Measurements from ENCODE around the gene MMP13.

Gene MMP13

GRCh38 chr11:102936864-102937509, 18.5 kb downstream of the MMP13 start:
- Histone ChIP-seq H3K36me3 (ENCODE audit: control insufficient read depth in 4 of 4, insufficient read depth in 4 of 4, low read length in 3 of 4) (no peaks in the 10 kb centered on the region), H3K27me3 (replicated peaks in 2 of 5; ENCODE audit: control insufficient read depth in 4 of 5, insufficient read depth in 5 of 5, low read length in 4 of 5) (peaks cover 0 to 6% (median 3%) of the 10 kb centered on the region in 5 experiments), H3K27ac (ENCODE audit: insufficient read depth in 1 of 2, low read depth in 1 of 2, low read length in 2 of 2, poor library complexity in 1 of 2, severe bottlenecking in 2 of 2) (no peak overlapping the region), H3K4me1 (ENCODE audit: control extremely low read depth in 1 of 4, control insufficient read depth in 4 of 4, insufficient read depth in 4 of 4, low read length in 3 of 4) (peaks cover 0 to 2% (median 0%) of the 10 kb centered on the region in 4 experiments), H3K9me3 (ENCODE audit: control extremely low read depth in 1 of 5, control insufficient read depth in 4 of 5, insufficient read depth in 2 of 5, low read depth in 1 of 5, low read length in 4 of 5) (no peaks in the 10 kb centered on the region), H3K4me3 (ENCODE audit: control insufficient read depth in 1 of 7, extremely low read depth in 1 of 7, insufficient read depth in 4 of 7, low read depth in 2 of 7, low read length in 6 of 7) (no peak overlapping the region)
- DNase-seq = no peak
- CTCF ChIA-PET = interaction anchor here (1.0 to 4.2 kb wide), 5 partner anchors 9 to 22 kb away, joined by 3 to 27 read pairs (median 4); no protein-coding TSS in a partner anchor
- WGBS (ENCODE audit: insufficient coverage) = 100% methylated on average over 1 of the region's 6 CpGs
- POLR2A ChIA-PET = no interaction called here

GRCh38 chr11:102935514-102935913, 20.0 kb downstream of the MMP13 start:
- ChIA-PET POLR2A (no interaction called here), CTCF (interaction anchor here (2.5 to 5.5 kb wide), 3 partner anchors 14 to 24 kb away, joined by 11 to 27 read pairs (median 22); no protein-coding TSS in a partner anchor)
- H3K27ac ChIP-seq (ENCODE audit: insufficient read depth in 1 of 2, low read depth in 1 of 2, low read length in 2 of 2, poor library complexity in 1 of 2, severe bottlenecking in 2 of 2) = no peak overlapping the region

GRCh38 chr11:102934735-102935134, 20.8 kb downstream of the MMP13 start:
- no peak for DNase-seq
- no peaks in the 10 kb centered on the region for H3K9me3 ChIP-seq (ENCODE audit: control extremely low read depth in 1 of 5, control insufficient read depth in 4 of 5, insufficient read depth in 2 of 5, low read depth in 1 of 5, low read length in 4 of 5)
- 75% methylated on average over 4 of the region's 4 CpGs for WGBS (ENCODE audit: insufficient coverage)
- H3K4me1 ChIP-seq (ENCODE audit: control extremely low read depth in 1 of 4, control insufficient read depth in 4 of 4, insufficient read depth in 4 of 4, low read length in 3 of 4) = no peaks in the 10 kb centered on the region
- H3K4me3 ChIP-seq (ENCODE audit: control insufficient read depth in 1 of 7, extremely low read depth in 1 of 7, insufficient read depth in 4 of 7, low read depth in 2 of 7, low read length in 6 of 7) = no peak overlapping the region
- ChIA-PET POLR2A (no interaction called here), CTCF (interaction anchor here (2.5 to 5.5 kb wide), 3 partner anchors 13 to 23 kb away, joined by 11 to 27 read pairs (median 22); no protein-coding TSS in a partner anchor)
- no peak overlapping the region for H3K27ac ChIP-seq (ENCODE audit: insufficient read depth in 1 of 2, low read depth in 1 of 2, low read length in 2 of 2, poor library complexity in 1 of 2, severe bottlenecking in 2 of 2)
- H3K36me3 ChIP-seq (ENCODE audit: control insufficient read depth in 4 of 4, insufficient read depth in 4 of 4, low read length in 3 of 4) = no peaks in the 10 kb centered on the region
- H3K27me3 ChIP-seq (replicated peaks in 2 of 5; ENCODE audit: control insufficient read depth in 4 of 5, insufficient read depth in 5 of 5, low read length in 4 of 5) = peaks cover 0 to 12% (median 3%) of the 10 kb centered on the region in 5 experiments

More at GRCh38 chr11:102935514-102935913, 20.0 kb downstream of the MMP13 start:
- no peak for DNase-seq
- WGBS (ENCODE audit: insufficient coverage) = 95% methylated on average over 3 of the region's 3 CpGs
- no peaks in the 10 kb centered on the region for H3K36me3 ChIP-seq (ENCODE audit: control insufficient read depth in 4 of 4, insufficient read depth in 4 of 4, low read length in 3 of 4)
- H3K27me3 ChIP-seq (replicated peaks in 2 of 5; ENCODE audit: control insufficient read depth in 4 of 5, insufficient read depth in 5 of 5, low read length in 4 of 5) = peaks cover 0 to 11% (median 3%) of the 10 kb centered on the region in 5 experiments
- H3K4me3 ChIP-seq (ENCODE audit: control insufficient read depth in 1 of 7, extremely low read depth in 1 of 7, insufficient read depth in 4 of 7, low read depth in 2 of 7, low read length in 6 of 7) = no peak overlapping the region
- no peaks in the 10 kb centered on the region for H3K9me3 ChIP-seq (ENCODE audit: control extremely low read depth in 1 of 5, control insufficient read depth in 4 of 5, insufficient read depth in 2 of 5, low read depth in 1 of 5, low read length in 4 of 5)
- no peaks in the 10 kb centered on the region for H3K4me1 ChIP-seq (ENCODE audit: control extremely low read depth in 1 of 4, control insufficient read depth in 4 of 4, insufficient read depth in 4 of 4, low read length in 3 of 4)

GRCh38 chr11:102933627-102934026, 21.9 kb downstream of the MMP13 start:
- peak in 2 of 3 donors; percentile 40 to 46 for DNase-seq
- H3K4me1 ChIP-seq (ENCODE audit: control extremely low read depth in 1 of 4, control insufficient read depth in 4 of 4, insufficient read depth in 4 of 4, low read length in 3 of 4) = no peaks in the 10 kb centered on the region
- no peaks in the 10 kb centered on the region for H3K9me3 ChIP-seq (ENCODE audit: control extremely low read depth in 1 of 5, control insufficient read depth in 4 of 5, insufficient read depth in 2 of 5, low read depth in 1 of 5, low read length in 4 of 5)
- ChIA-PET CTCF (interaction anchor here (2.5 to 5.5 kb wide), 2 partner anchors 12 to 22 kb away, joined by 11 to 22 read pairs; no protein-coding TSS in a partner anchor), POLR2A (no interaction called here)
- no CpG with 5 or more reads among the region's 3 CpGs for WGBS (ENCODE audit: insufficient coverage)
- H3K27ac ChIP-seq (ENCODE audit: insufficient read depth in 1 of 2, low read depth in 1 of 2, low read length in 2 of 2, poor library complexity in 1 of 2, severe bottlenecking in 2 of 2) = no peak overlapping the region
- no peaks in the 10 kb centered on the region for H3K36me3 ChIP-seq (ENCODE audit: control insufficient read depth in 4 of 4, insufficient read depth in 4 of 4, low read length in 3 of 4)
- peaks cover 0 to 18% (median 5%) of the 10 kb centered on the region in 5 experiments for H3K27me3 ChIP-seq (replicated peaks in 2 of 5; ENCODE audit: control insufficient read depth in 4 of 5, insufficient read depth in 5 of 5, low read length in 4 of 5)
- H3K4me3 ChIP-seq (ENCODE audit: control insufficient read depth in 1 of 7, extremely low read depth in 1 of 7, insufficient read depth in 4 of 7, low read depth in 2 of 7, low read length in 6 of 7) = no peak overlapping the region

- H3K9me3 ChIP-seq (ENCODE audit: control extremely low read depth in 1 of 5, control insufficient read depth in 4 of 5, insufficient read depth in 2 of 5, low read depth in 1 of 5, low read length in 4 of 5) = no peaks in the 10 kb centered on the region
- ChIA-PET CTCF (interaction anchor here (2.1 to 5.5 kb wide), 3 partner anchors 9 to 18 kb away, joined by 6 to 22 read pairs (median 11); no protein-coding TSS in a partner anchor), POLR2A (no interaction called here)
- H3K27me3 ChIP-seq (replicated peaks in 2 of 5; ENCODE audit: control insufficient read depth in 4 of 5, insufficient read depth in 5 of 5, low read length in 4 of 5) = peaks cover 0 to 19% (median 6%) of the 10 kb centered on the region in 5 experiments
- no peak overlapping the region for H3K4me3 ChIP-seq (ENCODE audit: control insufficient read depth in 1 of 7, extremely low read depth in 1 of 7, insufficient read depth in 4 of 7, low read depth in 2 of 7, low read length in 6 of 7)
- WGBS (ENCODE audit: insufficient coverage) = 95% methylated on average over 3 of the region's 7 CpGs
- no peaks in the 10 kb centered on the region for H3K36me3 ChIP-seq (ENCODE audit: control insufficient read depth in 4 of 4, insufficient read depth in 4 of 4, low read length in 3 of 4)
- H3K27ac ChIP-seq (ENCODE audit: insufficient read depth in 1 of 2, low read depth in 1 of 2, low read length in 2 of 2, poor library complexity in 1 of 2, severe bottlenecking in 2 of 2) = no peak overlapping the region
- no peaks in the 10 kb centered on the region for H3K4me1 ChIP-seq (ENCODE audit: control extremely low read depth in 1 of 4, control insufficient read depth in 4 of 4, insufficient read depth in 4 of 4, low read length in 3 of 4)
- no peak for DNase-seq
These were observed 22.9 kb downstream of the MMP13 start for GRCh38 chr11:102932678-102933077.

GRCh38 chr11:102930451-102930850, 25.1 kb downstream of the MMP13 start:
- POLR2A ChIA-PET = no interaction called here
- DNase-seq = no peak

GRCh38 chr11:102929972-102930371, 25.6 kb downstream of the MMP13 start:
- DNase-seq = no peak
- no CpG with 5 or more reads among the region's 1 CpG for WGBS (ENCODE audit: insufficient coverage)
- no peak overlapping the region for H3K4me3 ChIP-seq (ENCODE audit: control insufficient read depth in 1 of 7, extremely low read depth in 1 of 7, insufficient read depth in 4 of 7, low read depth in 2 of 7, low read length in 6 of 7)
- no peak overlapping the region for H3K27ac ChIP-seq (ENCODE audit: insufficient read depth in 1 of 2, low read depth in 1 of 2, low read length in 2 of 2, poor library complexity in 1 of 2, severe bottlenecking in 2 of 2)
- H3K4me1 ChIP-seq (ENCODE audit: control extremely low read depth in 1 of 4, control insufficient read depth in 4 of 4, insufficient read depth in 4 of 4, low read length in 3 of 4) = peaks cover 0 to 4% (median 3%) of the 10 kb centered on the region in 4 experiments
- ChIA-PET POLR2A (no interaction called here), CTCF (interaction anchor here (0.9 to 3.1 kb wide), 3 partner anchors 8 to 17 kb away, joined by 4 to 11 read pairs (median 5); no protein-coding TSS in a partner anchor)
- H3K27me3 ChIP-seq (replicated peaks in 2 of 5; ENCODE audit: control insufficient read depth in 4 of 5, insufficient read depth in 5 of 5, low read length in 4 of 5) = peaks cover 0 to 25% (median 6%) of the 10 kb centered on the region in 5 experiments
- H3K9me3 ChIP-seq (ENCODE audit: control extremely low read depth in 1 of 5, control insufficient read depth in 4 of 5, insufficient read depth in 2 of 5, low read depth in 1 of 5, low read length in 4 of 5) = no peaks in the 10 kb centered on the region
- H3K36me3 ChIP-seq (ENCODE audit: control insufficient read depth in 4 of 4, insufficient read depth in 4 of 4, low read length in 3 of 4) = no peaks in the 10 kb centered on the region

More at GRCh38 chr11:102930451-102930850, 25.1 kb downstream of the MMP13 start:
- Histone ChIP-seq H3K27me3 (replicated peaks in 2 of 5; ENCODE audit: control insufficient read depth in 4 of 5, insufficient read depth in 5 of 5, low read length in 4 of 5) (peaks cover 0 to 25% (median 6%) of the 10 kb centered on the region in 5 experiments), H3K27ac (ENCODE audit: insufficient read depth in 1 of 2, low read depth in 1 of 2, low read length in 2 of 2, poor library complexity in 1 of 2, severe bottlenecking in 2 of 2) (no peak overlapping the region), H3K36me3 (ENCODE audit: control insufficient read depth in 4 of 4, insufficient read depth in 4 of 4, low read length in 3 of 4) (no peaks in the 10 kb centered on the region), H3K9me3 (ENCODE audit: control extremely low read depth in 1 of 5, control insufficient read depth in 4 of 5, insufficient read depth in 2 of 5, low read depth in 1 of 5, low read length in 4 of 5) (no peaks in the 10 kb centered on the region), H3K4me1 (ENCODE audit: control extremely low read depth in 1 of 4, control insufficient read depth in 4 of 4, insufficient read depth in 4 of 4, low read length in 3 of 4) (peaks cover 0 to 1% (median 0%) of the 10 kb centered on the region in 4 experiments), H3K4me3 (ENCODE audit: control insufficient read depth in 1 of 7, extremely low read depth in 1 of 7, insufficient read depth in 4 of 7, low read depth in 2 of 7, low read length in 6 of 7) (no peak overlapping the region)
- CTCF ChIA-PET = interaction anchor here (0.9 to 5.5 kb wide), 4 partner anchors 8 to 18 kb away, joined by 4 to 22 read pairs (median 8); no protein-coding TSS in a partner anchor
